Measurements from ENCODE around the gene CST4.
"Not testable (repeated sequence)": the region's sequence is repeated elsewhere in the genome, so short reads cannot be mapped to it uniquely, and the experiment has no call there.

The CST4 gene

GRCh38 chr20:23688684-23689398 is at the start of gene CST4:
TSS of gene CST4 (minus strand) at chr20:23689038. CDS start at chr20:23688969, 69 bp downstream.
- not testable (repeated sequence) for H3K4me3 ChIP-seq (ENCODE audit: low read depth in 1 of 2, low read length in 2 of 2); H3K27me3 ChIP-seq (ENCODE audit: control insufficient read depth in 1 of 2, insufficient read depth in 2 of 2, low read length in 2 of 2); H3K4me1 ChIP-seq (ENCODE audit: control insufficient read depth in 1 of 2, insufficient read depth in 2 of 2, low read length in 2 of 2); H3K9me3 ChIP-seq (ENCODE audit: control insufficient read depth in 1 of 2, low read length in 2 of 2); H3K27ac ChIP-seq (ENCODE audit: low read depth, low read length); H3K36me3 ChIP-seq (ENCODE audit: control insufficient read depth in 1 of 2, insufficient read depth in 2 of 2, low read length in 2 of 2); H3K9ac ChIP-seq (ENCODE audit: low read depth in 1 of 2, low read length in 2 of 2)

GRCh38 chr20:23735391-23735790 is 46.6 kb upstream of the CST4 start:
- H3K9me3 ChIP-seq (ENCODE audit: control insufficient read depth in 1 of 2, low read length in 2 of 2); H3K27ac ChIP-seq (ENCODE audit: low read depth, low read length); H3K27me3 ChIP-seq (ENCODE audit: control insufficient read depth in 1 of 2, insufficient read depth in 2 of 2, low read length in 2 of 2); H3K4me1 ChIP-seq (ENCODE audit: control insufficient read depth in 1 of 2, insufficient read depth in 2 of 2, low read length in 2 of 2); H3K9ac ChIP-seq (ENCODE audit: low read depth in 1 of 2, low read length in 2 of 2); H3K36me3 ChIP-seq (ENCODE audit: control insufficient read depth in 1 of 2, insufficient read depth in 2 of 2, low read length in 2 of 2); H3K4me3 ChIP-seq (ENCODE audit: low read depth in 1 of 2, low read length in 2 of 2): not testable (repeated sequence)

GRCh38 chr20:23734949-23735348 is 46.1 kb upstream of the CST4 start:
- H3K27me3 ChIP-seq (ENCODE audit: control insufficient read depth in 1 of 2, insufficient read depth in 2 of 2, low read length in 2 of 2) = not testable (repeated sequence)

GRCh38 chr20:23734440-23734839 is 45.6 kb upstream of the CST4 start:
- H3K9me3 ChIP-seq (ENCODE audit: control insufficient read depth in 1 of 2, low read length in 2 of 2); H3K36me3 ChIP-seq (ENCODE audit: control insufficient read depth in 1 of 2, insufficient read depth in 2 of 2, low read length in 2 of 2); H3K27ac ChIP-seq (ENCODE audit: low read depth, low read length); H3K9ac ChIP-seq (ENCODE audit: low read depth in 1 of 2, low read length in 2 of 2); H3K27me3 ChIP-seq (ENCODE audit: control insufficient read depth in 1 of 2, insufficient read depth in 2 of 2, low read length in 2 of 2); H3K4me3 ChIP-seq (ENCODE audit: low read depth in 1 of 2, low read length in 2 of 2); H3K4me1 ChIP-seq (ENCODE audit: control insufficient read depth in 1 of 2, insufficient read depth in 2 of 2, low read length in 2 of 2): not testable (repeated sequence)

More at GRCh38 chr20:23734949-23735348, 46.1 kb upstream of the CST4 start:
- H3K9ac ChIP-seq (ENCODE audit: low read depth in 1 of 2, low read length in 2 of 2); H3K9me3 ChIP-seq (ENCODE audit: control insufficient read depth in 1 of 2, low read length in 2 of 2); H3K4me1 ChIP-seq (ENCODE audit: control insufficient read depth in 1 of 2, insufficient read depth in 2 of 2, low read length in 2 of 2); H3K4me3 ChIP-seq (ENCODE audit: low read depth in 1 of 2, low read length in 2 of 2); H3K36me3 ChIP-seq (ENCODE audit: control insufficient read depth in 1 of 2, insufficient read depth in 2 of 2, low read length in 2 of 2); H3K27ac ChIP-seq (ENCODE audit: low read depth, low read length): not testable (repeated sequence)

GRCh38 chr20:23727016-23727415 is 38.2 kb upstream of the CST4 start:
- Histone ChIP-seq H3K27me3 (ENCODE audit: control insufficient read depth in 1 of 2, insufficient read depth in 2 of 2, low read length in 2 of 2) (no peaks in the 10 kb centered on the region), H3K27ac (ENCODE audit: low read depth, low read length) (no peak overlapping the region), H3K36me3 (ENCODE audit: control insufficient read depth in 1 of 2, insufficient read depth in 2 of 2, low read length in 2 of 2) (no peaks in the 10 kb centered on the region), H3K9ac (ENCODE audit: low read depth in 1 of 2, low read length in 2 of 2) (no peak overlapping the region), H3K9me3 (ENCODE audit: control insufficient read depth in 1 of 2, low read length in 2 of 2) (no peaks in the 10 kb centered on the region), H3K4me1 (ENCODE audit: control insufficient read depth in 1 of 2, insufficient read depth in 2 of 2, low read length in 2 of 2) (no peaks in the 10 kb centered on the region), H3K4me3 (ENCODE audit: low read depth in 1 of 2, low read length in 2 of 2) (no peak overlapping the region)

GRCh38 chr20:23725102-23725501 is 36.3 kb upstream of the CST4 start:
- H3K36me3 ChIP-seq (ENCODE audit: control insufficient read depth in 1 of 2, insufficient read depth in 2 of 2, low read length in 2 of 2) = no peaks in the 10 kb centered on the region
- H3K27me3 ChIP-seq (ENCODE audit: control insufficient read depth in 1 of 2, insufficient read depth in 2 of 2, low read length in 2 of 2) = no peaks in the 10 kb centered on the region
- H3K4me3 ChIP-seq (ENCODE audit: low read depth in 1 of 2, low read length in 2 of 2) = no peak overlapping the region
- H3K9ac ChIP-seq (ENCODE audit: low read depth in 1 of 2, low read length in 2 of 2) = no peak overlapping the region
- H3K27ac ChIP-seq (ENCODE audit: low read depth, low read length) = no peak overlapping the region
- no peaks in the 10 kb centered on the region for H3K9me3 ChIP-seq (ENCODE audit: control insufficient read depth in 1 of 2, low read length in 2 of 2)
- H3K4me1 ChIP-seq (ENCODE audit: control insufficient read depth in 1 of 2, insufficient read depth in 2 of 2, low read length in 2 of 2) = no peaks in the 10 kb centered on the region

GRCh38 chr20:23723659-23724307 is 34.9 kb upstream of the CST4 start:
- not testable (repeated sequence) for H3K27ac ChIP-seq (ENCODE audit: low read depth, low read length); H3K9ac ChIP-seq (ENCODE audit: low read depth in 1 of 2, low read length in 2 of 2); H3K27me3 ChIP-seq (ENCODE audit: control insufficient read depth in 1 of 2, insufficient read depth in 2 of 2, low read length in 2 of 2); H3K9me3 ChIP-seq (ENCODE audit: control insufficient read depth in 1 of 2, low read length in 2 of 2); H3K4me1 ChIP-seq (ENCODE audit: control insufficient read depth in 1 of 2, insufficient read depth in 2 of 2, low read length in 2 of 2); H3K4me3 ChIP-seq (ENCODE audit: low read depth in 1 of 2, low read length in 2 of 2); H3K36me3 ChIP-seq (ENCODE audit: control insufficient read depth in 1 of 2, insufficient read depth in 2 of 2, low read length in 2 of 2)

- H3K27me3 ChIP-seq (ENCODE audit: control insufficient read depth in 1 of 2, insufficient read depth in 2 of 2, low read length in 2 of 2); H3K27ac ChIP-seq (ENCODE audit: low read depth, low read length); H3K4me3 ChIP-seq (ENCODE audit: low read depth in 1 of 2, low read length in 2 of 2); H3K4me1 ChIP-seq (ENCODE audit: control insufficient read depth in 1 of 2, insufficient read depth in 2 of 2, low read length in 2 of 2); H3K9me3 ChIP-seq (ENCODE audit: control insufficient read depth in 1 of 2, low read length in 2 of 2); H3K36me3 ChIP-seq (ENCODE audit: control insufficient read depth in 1 of 2, insufficient read depth in 2 of 2, low read length in 2 of 2); H3K9ac ChIP-seq (ENCODE audit: low read depth in 1 of 2, low read length in 2 of 2): not testable (repeated sequence)
These were observed 34.0 kb upstream of the CST4 start for GRCh38 chr20:23722851-23723250.

- Histone ChIP-seq H3K27ac (ENCODE audit: low read depth, low read length) (no peak overlapping the region), H3K27me3 (ENCODE audit: control insufficient read depth in 1 of 2, insufficient read depth in 2 of 2, low read length in 2 of 2) (no peaks in the 10 kb centered on the region), H3K9me3 (ENCODE audit: control insufficient read depth in 1 of 2, low read length in 2 of 2) (no peaks in the 10 kb centered on the region), H3K36me3 (ENCODE audit: control insufficient read depth in 1 of 2, insufficient read depth in 2 of 2, low read length in 2 of 2) (no peaks in the 10 kb centered on the region), H3K9ac (ENCODE audit: low read depth in 1 of 2, low read length in 2 of 2) (no peak overlapping the region), H3K4me1 (ENCODE audit: control insufficient read depth in 1 of 2, insufficient read depth in 2 of 2, low read length in 2 of 2) (no peaks in the 10 kb centered on the region), H3K4me3 (ENCODE audit: low read depth in 1 of 2, low read length in 2 of 2) (no peak overlapping the region)
These were observed 33.1 kb upstream of the CST4 start for GRCh38 chr20:23721962-23722361.

- H3K27me3 ChIP-seq (ENCODE audit: control insufficient read depth in 1 of 2, insufficient read depth in 2 of 2, low read length in 2 of 2); H3K9ac ChIP-seq (ENCODE audit: low read depth in 1 of 2, low read length in 2 of 2); H3K27ac ChIP-seq (ENCODE audit: low read depth, low read length); H3K4me1 ChIP-seq (ENCODE audit: control insufficient read depth in 1 of 2, insufficient read depth in 2 of 2, low read length in 2 of 2); H3K9me3 ChIP-seq (ENCODE audit: control insufficient read depth in 1 of 2, low read length in 2 of 2); H3K4me3 ChIP-seq (ENCODE audit: low read depth in 1 of 2, low read length in 2 of 2); H3K36me3 ChIP-seq (ENCODE audit: control insufficient read depth in 1 of 2, insufficient read depth in 2 of 2, low read length in 2 of 2): not testable (repeated sequence)
These were observed 30.5 kb upstream of the CST4 start for GRCh38 chr20:23719351-23719750.

Measured in duodenal mucosa (tissue), 2 donors.